ENCODE data around the gene MTHFD2L.

Gene MTHFD2L

DNA sequence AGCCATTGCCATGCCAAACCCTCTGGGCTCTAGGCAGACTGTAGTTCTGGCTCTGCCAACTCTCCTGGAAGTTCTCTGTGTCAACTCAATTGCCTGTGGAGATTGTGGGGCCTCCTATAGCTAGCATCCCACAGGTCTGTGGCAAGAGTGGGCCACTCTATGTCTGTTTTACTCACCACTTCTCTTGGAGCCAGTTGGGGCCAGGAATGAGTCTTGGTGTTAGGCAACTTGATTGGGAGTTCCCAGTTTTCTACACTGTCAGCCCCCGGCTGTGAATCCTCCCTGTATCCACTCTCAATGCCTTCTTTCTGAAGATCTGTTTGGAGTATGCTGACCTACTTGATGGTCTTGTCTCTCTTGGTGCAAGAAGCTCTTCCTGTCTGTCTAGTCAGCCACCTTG lies 102.1 kb downstream of the MTHFD2L start:
- DNase-seq, result no peak

- DNase-seq, result no peak
These were observed 104.6 kb downstream of the MTHFD2L start for GRCh38 chr4:74262522-74262921.

DNA sequence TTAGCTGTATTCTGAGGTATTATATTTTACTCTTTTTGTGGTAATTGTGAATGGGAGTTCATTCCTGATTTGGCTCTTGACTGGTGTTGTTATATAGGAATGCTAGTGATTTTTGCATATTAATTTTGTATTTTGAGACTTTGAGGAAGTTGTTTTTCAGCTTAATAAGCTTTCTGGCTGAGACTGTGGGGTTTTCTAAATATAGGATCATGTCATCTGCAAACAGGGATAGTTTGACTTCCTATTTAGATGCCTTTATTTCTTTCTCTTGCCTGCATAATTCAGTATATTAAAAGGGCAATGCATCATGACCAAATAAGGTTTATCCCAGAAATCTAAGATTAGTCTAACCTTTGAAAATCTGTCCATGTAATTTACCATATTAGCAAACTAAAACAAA lies 105.6 kb downstream of the MTHFD2L start:
- DNase-seq, result no peak

DNA sequence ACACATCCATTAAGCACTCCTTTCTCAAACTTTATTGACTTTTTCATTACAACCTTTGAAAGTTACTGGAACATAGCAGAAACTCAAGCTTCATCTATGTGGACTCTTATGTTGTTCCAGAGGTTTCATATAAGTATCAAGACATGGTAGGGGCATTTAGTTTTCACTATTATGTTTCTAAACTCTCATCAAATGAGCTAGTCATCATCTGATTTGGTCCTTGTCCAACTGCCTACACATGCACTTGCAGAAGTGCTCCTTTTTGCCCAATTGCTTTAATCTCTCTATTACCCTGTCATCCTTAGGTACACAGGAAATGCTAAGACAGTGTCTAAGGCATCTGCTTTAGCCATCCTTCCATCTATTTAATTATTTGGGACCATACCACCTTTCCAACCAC lies 108.2 kb downstream of the MTHFD2L start:
- DNase-seq, result no peak

DNA sequence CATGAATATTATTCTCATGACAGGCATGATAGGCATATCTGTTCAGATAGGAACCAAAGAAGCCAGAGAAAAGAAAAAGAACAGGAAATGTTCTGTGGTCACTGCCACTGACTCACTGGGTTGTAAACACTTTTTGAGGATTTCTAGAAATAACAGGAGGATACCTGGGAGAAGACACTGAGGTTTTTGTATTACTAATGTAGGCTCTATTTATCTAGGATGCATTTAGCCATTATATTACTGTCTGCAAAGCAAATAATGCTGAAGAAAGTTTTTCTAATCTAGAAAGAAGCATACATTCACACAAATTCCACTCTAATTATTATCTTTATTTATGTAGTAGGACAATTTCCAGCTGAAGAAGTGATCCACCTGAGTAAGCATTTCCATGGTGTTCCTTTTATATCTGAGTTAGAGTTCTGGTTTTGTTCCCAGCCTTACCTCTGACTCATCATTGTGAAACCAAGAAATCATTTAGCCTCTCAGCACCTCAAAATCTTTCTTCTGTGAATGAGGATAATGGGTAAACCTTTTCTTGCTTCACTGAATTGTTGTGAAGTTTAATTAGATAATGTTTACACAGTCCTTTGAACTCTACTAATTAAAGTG lies 110.2 kb downstream of the MTHFD2L start:
- DNase-seq, result no peak

- DNase-seq, result no peak
These were observed 110.7 kb downstream of the MTHFD2L start for GRCh38 chr4:74268643-74269042.

- no peak for DNase-seq
These were observed 120.6 kb downstream of the MTHFD2L start for GRCh38 chr4:74278490-74278889.

- DNase-seq, result no peak
These were observed 121.8 kb downstream of the MTHFD2L start for GRCh38 chr4:74279716-74280115.

- no peak for DNase-seq
These were observed 125.0 kb downstream of the MTHFD2L start for GRCh38 chr4:74282926-74283325.

DNA sequence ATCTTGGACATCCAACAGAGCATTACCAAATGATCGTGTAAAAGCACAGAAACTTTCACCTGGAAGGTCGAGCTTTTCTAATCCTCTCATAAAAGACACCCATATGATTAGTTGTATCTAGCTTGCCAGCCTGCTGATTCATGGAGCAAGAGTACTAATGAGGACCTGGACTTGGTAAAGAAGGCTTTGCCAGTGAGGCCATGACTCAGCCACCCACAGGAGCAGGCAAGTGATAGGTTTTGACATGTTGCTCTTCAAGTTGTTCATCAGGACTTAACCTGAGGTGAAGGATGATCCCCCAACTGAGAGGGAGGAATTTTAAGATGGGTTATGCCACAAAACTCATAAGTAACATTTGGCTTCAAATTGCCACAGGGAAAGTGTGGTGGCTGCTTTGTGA lies 125.7 kb downstream of the MTHFD2L start:
- no peak for DNase-seq

DNA sequence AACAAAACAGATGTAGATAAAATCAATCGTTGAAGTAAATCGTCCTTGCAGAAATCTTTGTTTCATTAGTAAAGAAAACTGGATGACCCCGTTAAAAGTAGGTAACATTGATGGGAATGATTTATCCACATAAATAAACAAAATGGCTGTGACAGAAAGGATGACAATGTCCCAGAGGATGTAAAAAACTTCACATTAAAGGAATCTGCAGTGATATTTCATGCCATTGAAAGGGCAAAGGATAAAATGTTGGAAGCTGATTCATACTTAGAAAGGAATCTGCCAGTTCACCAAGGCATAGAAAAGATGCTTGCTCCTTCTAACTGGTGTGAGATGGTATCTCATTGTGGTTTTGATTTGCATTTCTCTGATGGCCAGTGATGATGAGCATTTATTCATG lies 126.1 kb downstream of the MTHFD2L start:
- no peak for DNase-seq

DNA sequence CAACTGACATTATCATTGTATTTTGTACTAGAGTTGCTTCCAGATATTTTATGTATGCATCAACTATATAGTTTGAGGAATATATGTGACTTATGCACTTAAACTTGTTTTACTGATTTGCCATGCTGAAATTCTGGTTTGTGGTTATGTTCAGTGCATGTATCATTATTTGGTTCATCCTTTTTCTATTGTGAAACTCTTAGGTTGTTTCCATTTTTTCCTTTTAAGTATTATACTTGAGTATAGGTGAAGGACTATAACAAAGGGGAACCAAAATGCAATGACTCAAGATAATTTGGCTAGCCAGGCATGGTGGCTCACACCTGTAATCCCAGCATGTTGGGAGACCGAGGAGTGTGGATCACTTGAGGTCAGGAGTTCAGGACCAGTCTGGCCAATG lies 129.2 kb downstream of the MTHFD2L start:
- no peak for DNase-seq

DNA sequence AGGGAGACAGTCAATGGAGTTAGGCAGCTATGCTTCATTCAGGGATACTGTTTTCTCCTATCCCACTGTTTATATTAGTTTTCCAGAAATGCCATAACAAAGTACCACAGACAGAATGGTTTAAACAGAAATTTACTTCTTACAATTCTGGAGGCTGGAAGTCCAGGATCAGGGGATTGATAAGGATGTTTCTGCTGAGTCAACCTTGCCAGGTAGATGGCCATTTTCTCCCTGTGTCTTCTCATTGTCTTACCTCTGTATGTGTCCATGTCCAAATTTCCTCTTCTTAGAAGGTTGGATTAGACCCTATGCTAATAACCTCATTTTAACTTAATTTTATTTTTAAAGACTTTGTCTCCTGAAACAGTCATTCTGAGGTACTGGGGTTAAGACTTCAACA lies 129.9 kb downstream of the MTHFD2L start:
- no peak for DNase-seq

DNA sequence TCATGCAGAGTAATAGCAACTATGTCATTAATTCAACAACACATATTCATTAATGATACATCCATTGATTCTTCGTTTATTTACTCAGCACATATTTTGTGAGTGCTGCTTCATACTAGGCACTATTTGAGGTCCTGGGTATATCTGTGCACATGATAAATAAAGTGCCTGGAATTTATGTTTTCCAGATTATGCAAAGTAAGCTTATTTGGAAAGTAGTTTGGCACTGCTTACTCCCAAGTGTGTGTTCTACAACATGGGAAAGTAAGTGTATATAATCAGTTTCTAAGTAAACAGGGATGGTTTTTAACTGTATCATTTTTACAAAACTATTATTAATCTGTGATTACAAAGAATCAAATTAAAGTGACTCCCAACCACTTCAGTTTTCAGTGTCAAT lies 133.6 kb downstream of the MTHFD2L start:
- DNase-seq, result no peak

- DNase-seq, result no peak
These were observed 134.4 kb downstream of the MTHFD2L start for GRCh38 chr4:74292111-74292870.

DNA sequence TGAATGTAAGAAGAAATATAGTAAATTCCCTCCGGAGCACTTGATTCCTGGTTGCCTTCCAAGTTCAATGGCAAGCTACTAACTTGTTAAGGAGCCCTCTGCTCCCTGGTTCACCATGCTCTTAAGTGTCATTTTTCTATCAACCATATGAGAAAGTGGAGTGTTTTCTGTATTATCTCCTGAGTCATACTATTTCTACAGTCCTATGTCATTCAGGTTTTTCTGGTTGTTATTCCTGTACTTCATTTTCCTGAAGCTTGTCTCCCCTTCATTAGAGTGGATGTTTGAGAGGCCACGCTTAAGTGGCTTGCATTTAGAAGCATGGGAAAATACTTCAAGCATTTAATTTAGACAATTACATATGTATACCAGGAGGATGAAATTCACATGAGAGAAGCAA lies 135.6 kb downstream of the MTHFD2L start:
- no peak for DNase-seq

- no peak for DNase-seq
These were observed 136.8 kb downstream of the MTHFD2L start for GRCh38 chr4:74294681-74295080.

DNA sequence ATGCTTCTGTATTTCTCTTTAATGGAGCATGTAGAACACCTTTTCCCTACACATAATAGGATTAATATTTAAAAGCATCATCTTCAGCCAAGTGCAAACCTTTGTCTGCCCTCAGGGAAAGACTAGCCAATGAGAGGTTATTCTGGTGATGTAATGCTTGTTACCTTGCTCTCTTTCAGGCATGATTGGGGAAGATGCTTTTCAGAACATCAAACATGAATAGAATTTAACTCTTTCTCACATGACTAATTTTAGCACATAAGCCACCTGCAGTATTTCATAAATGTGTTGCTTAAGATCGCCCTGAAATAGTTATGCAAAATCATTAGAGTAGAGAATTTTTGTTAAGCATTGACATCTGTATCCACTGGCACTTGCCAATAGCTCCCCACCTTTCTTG lies 139.6 kb downstream of the MTHFD2L start:
- DNase-seq, result no peak

DNA sequence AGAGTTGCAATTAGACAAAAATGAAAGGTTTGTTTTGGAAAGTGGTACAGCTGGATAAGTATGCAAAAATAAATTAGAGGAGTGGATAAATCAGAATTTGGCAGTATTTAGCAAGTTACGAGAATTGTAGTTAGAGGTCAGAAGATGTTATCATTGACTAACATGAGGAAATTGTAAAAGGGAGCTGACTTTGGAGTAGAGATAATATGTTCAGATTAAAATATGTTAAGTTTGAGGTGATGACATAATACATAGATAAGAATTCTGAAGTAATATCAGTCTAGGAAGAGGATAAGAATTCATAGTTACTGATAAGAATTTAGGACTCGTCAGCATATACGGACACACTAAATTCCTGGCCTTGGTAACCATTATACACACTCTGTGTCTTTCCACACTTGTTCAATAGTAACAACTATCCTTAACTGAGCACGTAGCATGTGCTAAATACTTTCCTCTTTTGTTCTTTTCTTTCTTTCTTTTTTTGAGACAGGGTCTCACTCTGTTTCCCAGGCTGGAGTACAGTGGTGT lies 146.2 kb downstream of the MTHFD2L start:
- DNase-seq, result no peak

- DNase-seq, result no peak
These were observed 147.1 kb downstream of the MTHFD2L start for GRCh38 chr4:74305000-74305399.

DNA sequence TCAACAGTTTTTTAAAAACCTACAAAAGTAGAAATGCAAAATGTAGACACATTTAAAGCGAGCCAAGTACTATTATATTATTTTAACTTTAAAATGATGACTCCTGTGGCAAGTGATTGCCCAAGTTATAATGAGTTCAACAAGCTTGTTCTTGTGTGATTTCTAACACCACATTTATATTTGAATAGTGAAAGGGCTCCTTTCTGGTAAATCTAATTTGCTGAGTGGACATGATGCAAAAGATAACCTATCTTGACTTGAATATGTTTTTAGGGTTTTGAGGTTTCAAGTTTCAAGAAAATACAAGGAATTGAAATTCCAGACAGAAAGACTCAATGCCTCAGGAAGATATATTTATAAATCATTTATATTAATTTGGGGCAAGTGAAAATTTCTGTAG lies 149.3 kb downstream of the MTHFD2L start:
- no peak for DNase-seq

DNA sequence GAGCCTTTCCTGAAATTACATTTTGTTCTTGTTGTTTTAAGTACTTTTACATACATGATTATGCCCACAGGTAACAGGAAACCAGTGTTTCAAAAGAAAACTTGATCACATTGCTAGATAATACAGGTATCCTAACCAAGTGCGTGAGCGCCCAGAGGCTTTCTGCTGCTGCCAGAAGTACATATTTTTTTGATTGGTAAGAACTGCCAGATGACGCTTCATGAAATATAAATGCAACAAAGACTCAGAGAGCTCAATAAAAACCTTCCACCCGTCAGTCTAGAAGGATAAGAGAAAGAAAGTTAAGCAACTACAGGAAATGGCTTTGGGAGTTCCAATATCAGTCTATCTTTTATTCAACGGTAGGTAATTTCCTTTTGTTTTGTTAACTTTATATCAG lies 150.3 kb downstream of the MTHFD2L start, which contains the start of gene EPGN:
Gene EPGN (plus strand): TSS at position 256 of the 400 bp plus-strand sequence. CDS start 64 bp downstream, at position 320.
- no peak for DNase-seq

GRCh38 chr4:74309223-74309622 lies 151.3 kb downstream of the MTHFD2L start:
- DNase-seq, result no peak

GRCh38 chr4:74311696-74312313 lies 153.9 kb downstream of the MTHFD2L start:
- DNase-seq, result peak; percentile 22
